ENCODE results near the gene AVPR1A.
A peak's percentile ranks its signal among the peaks of the same experiment; 100 is the strongest.

Gene AVPR1A

GRCh38 chr12:63154560-63154959 lies 3.6 kb upstream of the AVPR1A start:
- TF ChIP-seq CTCF (IDR thresholded peaks at IDR 0.05) (no peak), ZFX (IDR thresholded peaks at IDR 0.05; ENCODE audit: borderline replicate concordance) (no peak)
- no peak overlapping the region for H3K27ac ChIP-seq

DNA sequence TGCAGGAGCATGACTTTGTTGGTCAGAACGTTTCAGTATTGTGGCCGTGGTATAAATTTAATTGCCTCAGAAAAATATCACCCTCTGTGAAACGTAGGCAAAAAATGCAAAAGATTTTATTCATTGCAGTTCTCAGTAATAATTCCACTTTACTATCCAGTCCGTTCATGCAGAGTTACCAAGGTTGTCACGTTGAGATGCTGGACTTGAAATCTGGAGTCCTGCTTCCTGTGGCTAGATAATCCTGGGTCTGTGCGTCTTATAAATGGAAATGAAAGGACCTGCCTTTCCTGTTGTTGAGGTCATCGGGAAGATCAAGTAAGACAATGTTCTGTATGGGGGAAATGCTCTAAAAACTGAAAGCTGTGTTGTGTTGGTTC lies 1.3 kb upstream of the AVPR1A start:
- H3K27ac ChIP-seq, result peak overlapping the region; percentile 65
- TF ChIP-seq CTCF (IDR thresholded peaks at IDR 0.05) (peak; percentile 37), ZFX (IDR thresholded peaks at IDR 0.05; ENCODE audit: borderline replicate concordance) (no peak)

- TF ChIP-seq CTCF (IDR thresholded peaks at IDR 0.05) (peak; percentile 98), ZFX (IDR thresholded peaks at IDR 0.05; ENCODE audit: borderline replicate concordance) (no peak)
- peak overlapping the region; percentile 65 for H3K27ac ChIP-seq
These were observed 771 bp upstream of the AVPR1A start for GRCh38 chr12:63151623-63152320.

DNA sequence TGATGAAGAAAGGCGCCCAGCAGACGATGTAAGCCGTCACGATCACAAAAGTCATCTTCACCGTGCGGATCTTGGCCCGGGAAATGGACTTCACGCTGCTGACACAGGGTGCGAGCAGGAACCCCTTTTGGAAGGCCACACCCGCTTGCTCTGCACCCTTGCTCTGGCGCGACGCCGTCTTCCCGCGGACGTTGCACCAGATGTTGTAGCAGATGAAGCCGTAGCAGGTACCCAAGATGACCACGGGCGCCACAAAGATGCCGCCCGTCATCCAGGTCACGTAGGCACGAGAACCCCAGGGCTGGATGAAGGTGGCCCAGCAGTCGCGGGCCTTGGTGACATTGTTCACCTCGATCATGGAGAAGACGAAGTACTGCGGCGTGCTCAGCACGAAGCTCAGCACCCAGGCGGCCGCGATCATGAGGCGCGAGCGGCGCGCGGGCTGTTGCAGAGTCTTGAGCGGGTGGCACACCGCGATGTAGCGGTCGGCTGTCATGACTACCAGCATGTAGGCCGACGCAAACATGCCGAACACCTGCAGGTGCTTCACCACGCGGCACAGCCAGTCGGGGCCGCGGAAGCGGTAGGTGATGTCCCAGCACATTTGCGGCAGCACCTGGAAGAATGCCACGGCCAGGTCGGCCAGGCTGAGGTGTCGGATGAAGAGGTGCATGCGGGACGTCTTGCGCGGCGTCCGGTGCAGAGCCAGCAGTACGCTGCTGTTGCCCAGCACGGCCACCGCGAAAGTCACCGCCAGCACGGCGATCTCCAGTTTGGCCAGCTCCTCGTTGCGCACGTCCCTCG lies 890 bp downstream of the AVPR1A start:
- no peak for TF ChIP-seq ZFX (IDR thresholded peaks at IDR 0.05; ENCODE audit: borderline replicate concordance)
- TF ChIP-seq CTCF (IDR thresholded peaks at IDR 0.05), result no peak
- peak overlapping the region; percentile 65 for H3K27ac ChIP-seq

- H3K27ac ChIP-seq, result no peak overlapping the region
- no peak for TF ChIP-seq ZFX (IDR thresholded peaks at IDR 0.05; ENCODE audit: borderline replicate concordance)
- TF ChIP-seq CTCF (IDR thresholded peaks at IDR 0.05), result no peak
These were observed 6.4 kb downstream of the AVPR1A start for GRCh38 chr12:63144556-63144955.

- no peak overlapping the region for H3K27ac ChIP-seq
- TF ChIP-seq CTCF (IDR thresholded peaks at IDR 0.05) (no peak), ZFX (IDR thresholded peaks at IDR 0.05; ENCODE audit: borderline replicate concordance) (no peak)
These were observed 12.5 kb downstream of the AVPR1A start for GRCh38 chr12:63138488-63138887.

- H3K27ac ChIP-seq, result no peak overlapping the region
- TF ChIP-seq ZFX (IDR thresholded peaks at IDR 0.05; ENCODE audit: borderline replicate concordance) (no peak), CTCF (IDR thresholded peaks at IDR 0.05) (no peak)
These were observed 17.0 kb downstream of the AVPR1A start for GRCh38 chr12:63133981-63134380.

All from 22Rv1 (cell line).